Natural killer cell (primary cell): Measurements from ENCODE around the gene NPPB. TPM values are rescaled to one million over a fixed set of nuclear protein-coding genes. Genes with fewer than 3 reads are reported as not detected.

Experiments used
- ATAC-seq, 3 donors: fragments of 150-1000 bp in 2 of 3; fragments of 200-7000 bp in 1 of 3; cut with Tn5 transposase; 1 replicate in 1 of 3; 2 replicates in 2 of 3; pipeline ENCODE4 v1.10.0; 2021; ENCODE audit warnings: mild to moderate bottlenecking in 2 of 3, moderate library complexity in 2 of 3
- DNase-seq, 2 donors: peaks; one replicate each; pipeline versions ENCODE4 v3.0.0 to v3.0.0-alpha.2; 2013 to 2021; ENCODE audit warnings: mixed read lengths in 1 of 2
- H3K27ac ChIP-seq: one replicate; pipeline ENCODE4 v1.5.1; 2013; ENCODE audit warnings: mild to moderate bottlenecking, low read length
- H3K27me3 ChIP-seq: one replicate; pipeline ENCODE4 v1.6.1; 2013; ENCODE audit warnings: low read length; ENCODE audit not compliant: control insufficient read depth, insufficient read depth
- H3K36me3 ChIP-seq: one replicate; pipeline ENCODE4 v1.6.1; 2013; ENCODE audit warnings: low read length; ENCODE audit not compliant: control insufficient read depth, insufficient read depth
- H3K4me1 ChIP-seq: one replicate; pipeline ENCODE4 v1.6.1; 2013; ENCODE audit warnings: low read length; ENCODE audit not compliant: control insufficient read depth, insufficient read depth
- H3K4me3 ChIP-seq: one replicate; pipeline ENCODE4 v1.5.1; 2013; ENCODE audit warnings: low read length
- H3K9me3 ChIP-seq: one replicate; pipeline ENCODE4 v1.6.1; 2013; ENCODE audit warnings: low read length; ENCODE audit not compliant: control insufficient read depth, insufficient read depth
- H3K27ac Mint-ChIP-seq, 2 donors: one replicate each; pipeline ENCODE4 v1.8.0; 2022; ENCODE audit warnings: mild to moderate bottlenecking in 2 of 2, mixed read lengths in 2 of 2, moderate library complexity in 1 of 2
- H3K27me3 Mint-ChIP-seq, 2 donors: one replicate each; pipeline ENCODE4 v1.8.0; 2022; ENCODE audit warnings: low read depth in 2 of 2, mixed read lengths in 2 of 2
- H3K36me3 Mint-ChIP-seq: one replicate; pipeline ENCODE4 v1.8.0; 2022; ENCODE audit warnings: mixed read lengths
- H3K4me1 Mint-ChIP-seq, 2 donors: one replicate each; pipeline ENCODE4 v1.8.0; 2022; ENCODE audit warnings: mixed read lengths in 2 of 2
- H3K4me3 Mint-ChIP-seq: one replicate; pipeline ENCODE4 v1.8.0; 2022; ENCODE audit warnings: mild to moderate bottlenecking, moderate library complexity, mixed read lengths
- H3K9me3 Mint-ChIP-seq, 2 donors: one replicate each; pipeline ENCODE4 v1.8.0; 2022; ENCODE audit warnings: mixed read lengths in 2 of 2
- CTCF ChIP-seq: fragments of 200-600 bp; IDR thresholded peaks from one replicate; pipeline ENCODE4 v1.8.0; 2022; ENCODE audit warnings: antibody characterized with exemption
- WGBS: methylation state at CpG from one replicate; pipeline ENCODE4 v1.1.7; 2013; ENCODE audit warnings: missing lambda C conversion rate; ENCODE audit not compliant: insufficient coverage; 5-methylcytosine and 5-hydroxymethylcytosine counted together
- intact Hi-C: fragments of 100-400 bp; cut with micrococcal nuclease; formaldehyde crosslinking; loops from one replicate; pipeline ENCODE4 v1.14.2; 2022
- total RNA-seq, 4 donors: library from RNA; stranded (reverse); fragments of 120-200 nt in 1 of 4; gene quantifications; one replicate each; pipeline versions ENCODE4 v1.2.3 to v1.2.4, GENCODE V29; 2013 to 2022

The NPPB gene
- total RNA-seq, 3 donors from 2014 or later (not counting 1 experiment from before 2014, with no cell fraction given) = not detected

- peaks cover 1 to 4% of the 10 kb centered on the region in 2 donors for H3K27me3 Mint-ChIP-seq
- DNase-seq (no peak), ATAC-seq (no peak)
- Histone ChIP-seq H3K27me3 (no peaks in the 10 kb centered on the region), H3K9me3 (no peaks in the 10 kb centered on the region), H3K4me3 (no peak overlapping the region), H3K4me1 (no peaks in the 10 kb centered on the region), H3K27ac (no peak overlapping the region), H3K36me3 (no peaks in the 10 kb centered on the region)
- no peak overlapping the region for H3K27ac Mint-ChIP-seq
- WGBS = 85% methylated on average over 5 of the region's 6 CpGs
- H3K4me1 Mint-ChIP-seq = peaks cover 0 to 5% of the 10 kb centered on the region in 2 donors
- TF ChIP-seq CTCF = no peak
- no peaks in the 10 kb centered on the region for H3K36me3 Mint-ChIP-seq
- H3K9me3 Mint-ChIP-seq = no peaks in the 10 kb centered on the region
- intact Hi-C loops = no loop called here
- no peak overlapping the region for H3K4me3 Mint-ChIP-seq
Observed at GRCh38 chr1:11891433-11892186, 32.9 kb upstream of the NPPB start.

GRCh38 chr1:11888877-11889208 is 30.1 kb upstream of the NPPB start:
- H3K27me3 ChIP-seq = no peaks in the 10 kb centered on the region
- H3K4me1 ChIP-seq = no peaks in the 10 kb centered on the region
- H3K9me3 ChIP-seq = no peaks in the 10 kb centered on the region
- no peak overlapping the region for H3K4me3 ChIP-seq
- intact Hi-C loops = no loop called here
- Mint-ChIP-seq H3K36me3 (no peaks in the 10 kb centered on the region), H3K4me1 (peaks cover 0 to 2% of the 10 kb centered on the region in 2 donors), H3K9me3 (no peaks in the 10 kb centered on the region), H3K27ac (no peak overlapping the region), H3K4me3 (no peak overlapping the region), H3K27me3 (peaks cover 0 to under 1% of the 10 kb centered on the region in 2 donors)
- WGBS = 52% methylated on average over 2 of the region's 3 CpGs
- no peaks in the 10 kb centered on the region for H3K36me3 ChIP-seq
- ATAC-seq (no peak), DNase-seq (no peak)
- no peak overlapping the region for H3K27ac ChIP-seq
- TF ChIP-seq CTCF = no peak

GRCh38 chr1:11888206-11888876 is 29.6 kb upstream of the NPPB start:
- Histone ChIP-seq H3K36me3 (no peaks in the 10 kb centered on the region), H3K27ac (no peak overlapping the region), H3K9me3 (no peaks in the 10 kb centered on the region), H3K4me3 (no peak overlapping the region), H3K27me3 (no peaks in the 10 kb centered on the region), H3K4me1 (no peaks in the 10 kb centered on the region)
- no peak overlapping the region for H3K27ac Mint-ChIP-seq
- no peak overlapping the region for H3K4me3 Mint-ChIP-seq
- 86% methylated on average over 15 of the region's 15 CpGs for WGBS
- no peaks in the 10 kb centered on the region for H3K9me3 Mint-ChIP-seq
- H3K27me3 Mint-ChIP-seq = no peaks in the 10 kb centered on the region
- DNase-seq = no peak
- intact Hi-C loops = no loop called here
- TF ChIP-seq CTCF = no peak
- H3K4me1 Mint-ChIP-seq = no peaks in the 10 kb centered on the region
- no peaks in the 10 kb centered on the region for H3K36me3 Mint-ChIP-seq
- no peak for ATAC-seq

GRCh38 chr1:11887666-11888007 is 28.9 kb upstream of the NPPB start:
- Mint-ChIP-seq H3K9me3 (no peaks in the 10 kb centered on the region), H3K36me3 (no peaks in the 10 kb centered on the region), H3K27ac (no peak overlapping the region), H3K27me3 (no peaks in the 10 kb centered on the region), H3K4me1 (peaks cover 0 to 5% of the 10 kb centered on the region in 2 donors), H3K4me3 (no peak overlapping the region)
- H3K4me3 ChIP-seq = no peak overlapping the region
- WGBS = 85% methylated on average over 7 of the region's 7 CpGs
- ATAC-seq = no peak
- intact Hi-C loops = no loop called here
- TF ChIP-seq CTCF = no peak
- no peak overlapping the region for H3K27ac ChIP-seq
- no peak for DNase-seq
- no peaks in the 10 kb centered on the region for H3K9me3 ChIP-seq
- H3K36me3 ChIP-seq = no peaks in the 10 kb centered on the region
- no peaks in the 10 kb centered on the region for H3K27me3 ChIP-seq
- H3K4me1 ChIP-seq = no peaks in the 10 kb centered on the region
